SHP77 treated with DMSO at 0.1 percent for 48 hours (cell line): ENCODE data around the gene NANOG.
"Not testable (repeated sequence)": the region's sequence is repeated elsewhere in the genome, so short reads cannot be mapped to it uniquely, and the experiment has no call there.

ENCODE experiments used
- DNase-seq: peaks from one replicate; lab custom pipeline; 2025; lab: John Stamatoyannopoulos, UW

Gene NANOG

DNA sequence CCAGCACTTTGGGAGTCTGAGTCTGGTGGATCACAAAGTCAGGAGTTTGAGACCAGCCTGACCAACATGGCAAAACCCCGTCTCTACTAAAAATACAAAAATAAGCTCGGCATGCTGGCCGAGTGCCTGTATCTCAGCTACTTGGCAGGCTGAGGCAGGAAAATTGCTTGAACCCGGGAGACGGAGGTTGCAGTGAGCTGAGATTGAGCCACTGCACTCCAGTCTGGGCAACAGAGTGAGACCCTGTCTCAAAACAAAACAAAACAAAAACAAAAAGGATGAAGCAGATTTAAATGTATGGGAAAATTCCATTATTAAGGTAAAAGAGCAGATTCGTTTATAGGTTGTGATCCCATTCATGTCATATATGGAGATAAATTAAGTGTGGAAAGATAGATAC, 17.1 kb downstream of the NANOG start:
- DNase-seq: not testable (repeated sequence)

DNA sequence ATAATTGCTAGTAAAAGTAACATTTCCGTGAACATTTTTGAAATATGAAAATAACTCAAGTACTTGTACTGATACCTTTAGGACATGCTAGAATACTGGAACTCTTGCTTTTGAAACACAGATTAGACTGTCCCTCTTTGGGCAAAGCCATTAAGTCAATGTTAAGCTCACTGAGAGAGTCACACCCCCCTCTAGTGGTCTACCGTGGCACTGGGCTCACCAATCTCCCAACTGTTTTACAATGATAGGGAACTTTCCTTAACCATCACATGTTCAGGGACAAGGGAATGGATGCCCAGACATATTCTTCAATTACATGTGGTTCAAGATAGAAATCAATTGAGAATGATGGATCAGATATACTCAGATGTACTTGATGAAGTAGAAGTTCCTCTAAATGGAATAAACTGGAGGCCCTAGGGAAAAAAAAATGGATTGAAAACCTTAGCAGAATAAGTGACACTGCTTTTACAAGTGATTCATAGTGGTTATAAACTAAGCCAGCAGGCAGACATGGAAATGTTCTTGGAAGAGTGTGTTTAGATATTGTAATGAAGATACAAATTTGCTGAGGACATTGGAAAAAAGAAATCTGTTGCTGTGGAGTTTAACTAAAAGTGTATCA, 17.8 kb downstream of the NANOG start:
- DNase-seq: no peak

DNA sequence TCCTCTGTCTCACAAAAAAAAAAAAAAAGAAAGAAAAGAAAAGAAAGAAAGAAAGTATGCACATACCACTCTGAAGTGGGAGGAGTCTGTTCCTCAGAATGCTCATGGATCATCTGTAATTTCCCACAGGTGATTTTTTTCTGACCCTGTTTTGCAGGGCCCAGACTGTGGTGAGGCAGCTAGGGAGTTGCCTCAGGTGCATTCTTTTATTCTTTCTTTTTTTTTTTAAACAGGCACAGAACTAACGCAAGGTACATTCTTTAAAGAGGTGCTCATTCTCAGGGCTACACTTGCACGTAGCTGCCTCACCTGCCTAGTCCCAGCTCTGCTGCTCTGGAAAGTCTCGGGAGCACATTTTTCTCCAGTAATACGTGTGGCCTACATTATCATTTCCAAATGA, 36.6 kb downstream of the NANOG start:
- DNase-seq: not testable (repeated sequence)

DNA sequence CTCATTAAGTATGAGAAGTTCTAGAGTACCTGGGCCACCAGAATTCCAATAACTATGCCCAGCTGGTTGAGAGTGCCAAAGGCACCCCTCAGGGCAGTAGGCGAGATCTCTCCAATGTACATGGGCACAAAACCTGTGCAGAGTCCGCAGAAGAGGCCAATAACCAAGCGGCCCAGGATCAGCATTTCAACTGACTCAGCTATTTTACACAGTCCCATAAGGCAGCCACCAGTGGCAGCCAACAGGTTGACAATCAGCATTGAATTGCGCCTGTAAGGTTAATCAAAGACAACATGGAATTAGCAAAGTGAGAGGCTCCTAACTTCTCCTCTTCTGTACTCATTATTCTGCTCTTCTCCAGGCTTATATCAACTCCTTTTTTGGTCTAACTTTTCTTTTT, 40.5 kb downstream of the NANOG start:
- not testable (repeated sequence) for DNase-seq

DNA sequence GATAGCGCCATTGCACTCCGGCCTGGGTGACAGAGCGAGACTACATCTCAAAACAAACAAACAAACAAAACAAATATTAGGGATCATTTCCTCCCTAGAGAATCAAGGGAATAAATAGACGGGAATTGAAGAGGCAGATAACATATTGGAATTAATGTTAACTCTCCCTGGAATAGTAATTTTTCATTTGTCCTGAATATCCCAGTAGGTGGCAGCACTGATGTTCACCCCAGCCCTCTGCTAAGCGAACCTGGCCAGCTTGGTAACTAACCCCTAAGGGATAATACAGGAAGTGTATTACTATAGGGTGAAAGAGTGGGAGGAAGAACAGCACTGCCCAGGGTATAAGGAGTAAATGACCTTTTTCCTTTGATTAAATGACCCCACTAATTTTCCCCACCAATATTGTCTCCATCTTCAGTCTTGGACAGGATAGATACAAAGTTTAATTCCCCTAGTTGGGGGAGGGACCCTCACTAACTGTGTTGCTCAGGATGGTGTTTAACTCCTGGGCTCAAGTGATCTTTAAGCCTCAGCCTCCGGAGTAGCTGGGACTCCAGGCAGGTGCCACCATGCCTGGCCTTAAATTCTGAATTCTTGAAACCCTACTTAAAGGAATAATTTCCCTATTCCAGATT, 43.0 kb downstream of the NANOG start:
- no peak for DNase-seq

DNA sequence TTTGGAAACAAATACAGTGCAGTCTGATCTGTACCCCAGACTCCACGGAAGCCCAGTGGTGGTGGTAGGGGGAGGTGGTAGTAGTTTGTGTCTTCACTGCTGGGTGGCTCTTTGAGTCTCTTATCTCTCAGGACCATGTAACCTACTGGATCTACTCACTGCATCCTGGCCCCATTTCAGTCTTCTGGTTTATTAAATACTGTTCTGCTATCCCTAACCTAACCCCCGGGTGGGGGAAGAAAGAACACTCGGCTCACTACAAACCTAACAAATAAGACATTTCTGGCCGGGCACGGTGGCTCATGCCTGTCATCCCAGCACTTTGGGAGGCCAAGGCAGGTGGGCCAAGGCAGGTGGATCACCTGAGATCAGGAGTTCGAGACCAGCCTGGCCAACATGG, 44.0 kb downstream of the NANOG start:
- not testable (repeated sequence) for DNase-seq

DNA sequence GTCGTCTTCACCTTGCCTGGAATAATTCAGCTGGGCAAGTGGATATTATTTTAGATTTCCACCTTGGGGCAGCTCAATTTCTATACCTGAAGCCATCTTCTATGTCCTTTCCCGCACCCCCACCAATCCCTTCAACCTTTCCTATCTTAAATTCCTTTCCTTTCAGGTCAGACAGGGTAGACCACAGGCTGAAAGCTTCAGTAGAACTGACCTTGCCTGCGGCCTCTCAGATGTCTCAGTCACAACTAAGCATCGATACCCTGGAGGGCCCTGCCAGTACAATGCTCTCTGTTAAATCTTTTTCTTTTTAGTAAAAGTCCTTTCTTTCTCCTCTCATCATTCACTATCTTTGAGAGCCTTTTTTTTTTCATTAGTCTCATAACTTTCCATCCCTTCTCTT, 44.6 kb downstream of the NANOG start:
- DNase-seq: no peak

DNA sequence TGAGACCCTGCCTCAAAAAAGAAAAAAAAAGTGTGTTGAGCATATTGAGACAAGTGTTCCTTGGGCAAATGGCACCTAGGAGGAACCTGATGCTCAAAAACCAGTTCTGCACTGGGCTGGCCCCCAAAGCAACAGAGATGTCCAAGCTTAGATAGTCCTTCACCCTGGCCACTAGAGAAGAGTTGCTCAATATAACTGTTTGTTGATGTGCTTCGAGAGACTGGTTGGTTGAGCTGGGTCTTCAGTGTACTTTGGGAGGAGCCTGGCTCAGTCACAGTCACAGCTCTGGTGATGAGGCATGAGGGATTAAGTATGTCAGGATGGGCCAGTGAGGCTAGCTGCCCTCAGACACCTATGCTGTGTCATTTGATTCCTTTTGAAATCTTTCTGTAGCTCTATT, 45.5 kb downstream of the NANOG start:
- DNase-seq: no peak

DNA sequence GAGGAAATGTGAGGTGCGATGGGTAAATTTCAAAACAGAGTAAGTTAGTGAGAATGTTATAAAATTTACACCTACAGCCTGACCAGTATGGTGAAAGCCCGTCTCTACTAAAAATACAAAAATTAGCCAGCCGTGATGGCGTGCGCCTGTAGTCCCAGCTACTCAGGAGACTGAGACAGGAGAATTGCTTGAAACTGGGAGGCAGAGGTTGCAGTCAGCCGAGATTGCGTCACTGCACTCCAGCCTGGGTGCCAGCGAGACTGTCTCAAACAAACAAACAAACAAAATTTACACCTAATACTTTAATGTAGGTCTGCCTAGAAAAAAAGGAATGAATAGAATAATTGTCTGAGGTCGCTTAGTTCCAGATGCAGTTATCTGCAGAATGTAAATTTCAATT, 45.9 kb downstream of the NANOG start:
- no peak for DNase-seq

DNA sequence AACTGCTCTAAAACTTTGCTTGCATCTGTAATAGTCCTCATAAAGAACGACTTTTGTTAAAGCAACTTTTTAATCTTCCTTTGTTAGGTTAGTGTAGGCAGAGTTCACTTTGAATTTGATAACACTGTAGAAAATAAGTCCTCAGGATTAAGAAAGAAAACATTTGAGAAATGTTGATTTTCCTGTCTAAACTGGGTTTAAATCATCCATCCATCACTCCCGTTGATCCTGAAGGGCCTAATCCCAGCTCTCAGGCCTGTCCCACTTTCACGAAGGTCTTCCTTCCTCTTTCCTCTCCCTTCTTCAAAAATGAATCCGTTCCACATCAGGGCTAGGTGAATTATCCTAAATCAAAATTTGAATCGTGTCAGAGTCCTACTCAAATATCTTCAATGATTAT, 46.6 kb downstream of the NANOG start:
- no peak for DNase-seq

DNA sequence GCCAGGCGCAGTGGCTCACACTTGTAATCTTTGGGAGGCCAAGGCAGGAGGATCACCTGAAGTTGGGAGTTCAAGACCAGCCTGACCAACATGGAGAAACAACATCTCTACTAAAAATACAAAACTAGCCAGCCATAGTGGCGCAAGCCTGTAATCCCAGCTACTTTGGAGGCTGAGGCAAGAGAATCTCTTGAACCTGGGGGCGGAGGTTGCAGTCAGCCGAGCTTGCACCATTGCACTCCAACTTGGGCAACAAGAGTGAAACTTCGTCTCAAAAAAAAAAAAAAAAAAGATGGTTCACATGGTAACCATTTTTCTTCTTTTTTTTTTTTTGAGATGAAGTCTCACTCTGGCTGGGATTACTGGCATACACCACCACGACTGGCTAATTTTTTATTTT, 48.2 kb downstream of the NANOG start:
- no peak for DNase-seq

DNA sequence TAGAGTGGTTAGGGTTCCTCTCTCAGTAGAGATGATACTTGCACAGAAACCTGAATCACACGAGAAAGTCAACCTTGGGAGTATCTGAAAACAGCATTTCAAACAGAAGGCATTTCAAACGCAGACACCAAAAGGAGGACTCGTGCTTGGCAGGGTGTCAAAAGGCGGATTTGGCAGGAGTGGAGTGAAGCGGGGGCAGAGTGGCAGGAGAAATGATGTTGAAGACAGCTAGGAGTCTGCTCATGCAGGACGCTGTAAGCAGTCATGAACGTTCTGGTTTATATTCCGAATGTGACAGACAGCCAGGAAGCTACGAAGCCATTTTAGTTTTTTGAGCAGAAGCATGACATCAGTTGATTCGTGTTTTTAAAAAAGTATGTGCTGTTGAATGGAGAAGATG, 50.0 kb downstream of the NANOG start:
- DNase-seq: not testable (repeated sequence)

DNA sequence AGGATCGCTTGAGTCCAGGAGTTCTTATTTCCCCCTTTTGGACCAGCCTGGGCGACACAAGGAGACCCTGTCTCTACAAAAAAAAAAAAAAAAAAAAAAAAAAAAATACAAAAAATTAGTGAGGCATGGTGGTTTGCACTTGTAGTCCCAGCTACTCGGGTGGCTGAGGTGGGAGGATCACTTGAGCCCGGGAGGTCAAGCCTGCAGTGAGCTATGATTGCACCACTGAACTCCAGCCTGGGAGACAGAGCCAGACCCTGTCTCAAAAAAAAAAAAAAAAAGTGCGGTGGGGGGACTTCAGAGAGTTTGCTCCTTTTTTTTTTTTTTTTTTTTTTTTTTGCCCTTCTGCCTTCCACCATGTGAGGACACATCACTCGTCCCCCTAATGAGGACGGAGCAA, 50.6 kb downstream of the NANOG start:
- not testable (repeated sequence) for DNase-seq

DNA sequence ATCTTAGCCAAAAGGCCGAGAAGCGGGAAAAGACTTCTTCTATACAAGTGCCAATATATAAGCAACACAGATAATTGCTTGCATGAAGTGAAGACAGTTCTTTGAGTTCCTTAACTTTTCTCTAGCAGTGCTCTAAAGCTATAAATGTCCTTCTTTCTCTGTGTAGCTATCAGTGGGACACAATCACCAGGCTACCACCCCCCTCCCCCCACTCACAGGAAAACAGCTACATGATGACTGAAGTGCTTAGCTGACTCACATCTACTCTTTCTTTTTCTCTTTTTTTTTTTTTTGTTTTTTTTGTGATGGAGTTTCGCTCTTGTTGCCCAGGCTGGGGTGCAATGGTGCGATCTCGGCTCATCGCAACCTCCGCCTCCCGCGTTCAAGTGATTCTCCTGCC, 53.2 kb downstream of the NANOG start:
- not testable (repeated sequence) for DNase-seq

DNA sequence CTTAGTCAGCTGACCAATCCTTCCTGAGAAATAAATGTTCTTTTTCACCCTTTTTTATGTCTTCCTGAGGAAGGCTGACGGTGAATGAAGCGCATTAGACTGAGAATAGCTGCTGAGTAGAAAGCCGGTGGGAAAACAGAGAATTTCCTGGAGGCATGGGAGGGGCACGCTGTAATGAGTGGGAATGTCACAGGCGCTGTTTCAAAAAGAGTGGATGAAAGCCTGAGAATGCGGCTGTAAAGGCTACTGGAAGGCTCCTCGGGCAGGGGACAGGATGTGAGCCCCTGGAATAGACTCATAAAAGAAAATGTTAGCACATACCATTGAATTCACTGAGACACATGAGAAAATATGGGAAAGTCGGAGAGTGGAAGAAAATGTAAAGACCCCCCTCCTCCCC, 53.9 kb downstream of the NANOG start:
- DNase-seq: not testable (repeated sequence)

DNA sequence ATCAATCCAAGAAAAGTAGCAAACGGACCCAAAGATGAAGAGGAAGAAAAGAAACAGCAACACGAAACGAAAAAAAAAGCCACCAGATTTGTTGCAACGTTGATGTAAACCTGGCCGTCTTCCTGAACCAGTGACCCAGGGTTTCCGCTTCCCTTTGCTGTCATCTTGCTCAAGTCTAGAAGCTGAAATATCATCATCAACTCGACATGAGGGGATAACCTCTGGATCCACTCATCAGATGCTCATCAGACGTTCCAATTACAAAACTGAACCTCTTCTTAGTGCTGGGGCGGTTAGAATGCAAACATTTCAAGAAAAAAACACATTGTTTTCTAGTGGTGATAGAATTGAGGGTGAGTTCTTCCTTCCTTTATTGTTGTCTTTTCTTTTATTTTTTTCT, 54.4 kb downstream of the NANOG start:
- DNase-seq: not testable (repeated sequence)

DNA sequence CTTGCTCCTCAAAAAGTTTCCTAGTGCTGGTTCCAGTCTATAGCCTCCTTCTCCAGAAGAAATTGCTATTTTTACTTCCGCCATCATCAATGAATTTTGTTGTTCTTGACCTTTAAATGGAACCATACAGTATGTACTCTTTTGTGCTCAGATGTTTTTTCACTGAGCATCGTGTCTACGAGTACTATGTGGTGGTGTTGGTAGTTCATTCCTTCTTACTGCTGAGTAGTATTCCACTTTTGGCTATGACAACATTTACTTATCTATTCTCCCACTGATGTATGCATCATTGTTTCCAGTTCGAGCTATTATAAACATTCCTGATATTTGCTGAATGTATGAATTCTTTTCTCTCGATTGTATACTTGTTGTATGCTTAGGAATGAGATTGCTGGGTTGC, 54.9 kb downstream of the NANOG start:
- no peak for DNase-seq

DNA sequence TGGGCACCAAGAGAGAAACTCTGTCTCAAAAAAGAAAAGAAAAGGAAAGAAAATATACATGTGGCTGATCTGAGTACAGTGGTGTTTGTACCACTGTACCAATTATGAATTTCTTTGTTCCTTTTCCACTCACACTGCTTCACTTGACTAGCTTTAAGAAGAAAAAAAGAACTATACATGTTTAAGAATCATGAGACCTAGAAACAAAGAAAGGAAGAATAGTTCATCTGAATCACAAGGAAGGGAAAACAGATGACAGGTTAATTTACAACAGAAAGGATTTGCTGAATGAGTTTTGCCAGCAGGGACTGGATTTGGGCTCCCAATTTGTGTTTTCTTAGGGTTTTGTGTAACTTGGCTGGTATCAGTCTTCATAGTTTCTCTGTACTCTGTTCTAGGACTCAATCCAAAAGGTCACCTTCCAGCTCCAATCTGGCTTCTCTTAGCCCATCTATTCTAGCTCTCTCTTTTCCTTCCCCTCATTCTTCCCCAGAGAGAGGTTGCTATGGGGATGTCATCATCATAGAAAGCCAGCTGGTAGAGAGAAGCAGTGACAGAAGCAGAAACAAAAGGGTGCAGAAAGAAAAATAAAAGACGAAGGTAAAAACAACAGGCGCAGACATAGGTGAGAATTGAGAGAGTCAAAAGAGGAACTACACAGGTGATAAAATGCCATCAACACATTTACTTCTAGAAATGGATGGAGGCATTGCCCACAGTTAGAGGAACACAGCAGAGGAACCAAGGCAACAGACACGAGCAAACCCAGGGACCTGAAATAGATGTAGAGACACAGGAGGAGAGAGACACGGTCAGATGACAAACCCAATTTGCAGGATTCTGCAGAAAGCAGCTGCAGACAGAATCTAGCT, 58.3 kb downstream of the NANOG start:
- not testable (repeated sequence) for DNase-seq

DNA sequence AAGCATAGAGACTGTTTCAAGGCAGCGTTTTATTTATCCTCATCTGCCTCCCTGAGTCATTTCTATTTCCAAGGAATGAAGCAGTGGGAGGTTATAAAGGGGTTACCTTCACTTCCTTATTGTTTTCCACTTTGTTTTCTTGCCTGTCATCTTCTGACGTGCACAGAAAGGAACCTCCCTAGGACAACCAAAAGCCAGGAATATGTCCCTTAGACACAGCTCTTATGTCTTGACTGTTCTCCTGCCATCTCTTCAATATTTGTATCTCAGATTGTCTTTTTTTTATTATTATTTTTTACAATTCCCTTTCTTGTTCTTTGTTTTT, 58.9 kb downstream of the NANOG start:
- not testable (repeated sequence) for DNase-seq
